ENCODE results near the gene TLCD1. TPM values are rescaled to one million over a fixed set of nuclear protein-coding genes. Genes with fewer than 3 reads are reported as not detected.

TLCD1 gene
- total RNA-seq, 1 donor from 2014 or later, result 2.4 TPM

DNA sequence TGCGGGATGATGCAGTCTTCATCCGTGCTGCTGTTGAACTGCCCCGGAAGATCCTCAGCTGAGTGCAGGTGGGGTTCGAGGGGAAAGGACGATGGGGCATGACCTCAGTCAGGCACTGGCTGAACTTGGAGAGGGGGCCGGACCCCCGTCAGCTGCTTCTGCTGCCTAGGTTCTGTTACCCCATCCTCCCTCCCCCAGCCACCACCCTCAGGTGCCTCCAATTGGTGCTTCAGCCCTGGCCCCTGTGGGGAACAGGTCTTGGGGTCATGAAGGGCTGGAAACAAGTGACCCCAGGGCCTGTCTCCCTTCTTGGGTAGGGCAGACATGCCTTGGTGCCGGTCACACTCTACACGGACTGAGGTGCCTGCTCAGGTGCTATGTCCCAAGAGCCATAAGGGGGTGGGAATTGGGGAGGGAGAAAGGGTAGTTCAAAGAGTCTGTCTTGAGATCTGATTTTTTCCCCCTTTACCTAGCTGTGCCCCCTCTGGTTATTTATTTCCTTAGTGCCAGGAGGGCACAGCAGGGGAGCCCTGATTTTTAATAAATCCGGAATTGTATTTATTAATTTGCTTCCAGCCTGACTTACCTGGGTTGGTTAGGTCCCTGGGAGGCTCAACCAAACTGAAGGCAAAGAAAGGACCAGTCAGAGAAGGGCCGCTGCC is 23.6 kb upstream of the TLCD1 start:
- H3K27ac Mint-ChIP-seq (ENCODE audit: unreplicated experiment), result no peak overlapping the region
- peaks cover 12% of the 10 kb centered on the region for H3K36me3 Mint-ChIP-seq (ENCODE audit: low read depth, unreplicated experiment)
- no peaks in the 10 kb centered on the region for H3K9me3 Mint-ChIP-seq (ENCODE audit: unreplicated experiment)
- no peak for DNase-seq (ENCODE audit: low spot score)
- peak overlapping the region; percentile 37 for H3K4me3 Mint-ChIP-seq (ENCODE audit: unreplicated experiment)
- no peak for TF ChIP-seq CTCF (IDR thresholded peaks at IDR 0.05; ENCODE audit: unreplicated experiment)
- peaks cover 9% of the 10 kb centered on the region for H3K27me3 Mint-ChIP-seq (ENCODE audit: unreplicated experiment)
- H3K4me1 Mint-ChIP-seq (ENCODE audit: unreplicated experiment), result peaks cover 37% of the 10 kb centered on the region

- no peak for TF ChIP-seq CTCF (IDR thresholded peaks at IDR 0.05; ENCODE audit: unreplicated experiment)
- DNase-seq (ENCODE audit: low spot score), result no peak
- Mint-ChIP-seq H3K36me3 (ENCODE audit: low read depth, unreplicated experiment) (peaks cover 12% of the 10 kb centered on the region), H3K27ac (ENCODE audit: unreplicated experiment) (no peak overlapping the region), H3K27me3 (ENCODE audit: unreplicated experiment) (peaks cover 9% of the 10 kb centered on the region), H3K4me1 (ENCODE audit: unreplicated experiment) (peaks cover 37% of the 10 kb centered on the region), H3K4me3 (ENCODE audit: unreplicated experiment) (peak overlapping the region; percentile 37), H3K9me3 (ENCODE audit: unreplicated experiment) (no peaks in the 10 kb centered on the region)
Measured at GRCh38 chr17:28748852-28749515, 23.0 kb upstream of the TLCD1 start.

- no peaks in the 10 kb centered on the region for H3K9me3 Mint-ChIP-seq (ENCODE audit: unreplicated experiment)
- H3K4me1 Mint-ChIP-seq (ENCODE audit: unreplicated experiment), result peaks cover 38% of the 10 kb centered on the region
- peaks cover 11% of the 10 kb centered on the region for H3K27me3 Mint-ChIP-seq (ENCODE audit: unreplicated experiment)
- H3K4me3 Mint-ChIP-seq (ENCODE audit: unreplicated experiment), result peak overlapping the region; percentile 59
- no peak for DNase-seq (ENCODE audit: low spot score)
- TF ChIP-seq CTCF (IDR thresholded peaks at IDR 0.05; ENCODE audit: unreplicated experiment), result no peak
- H3K27ac Mint-ChIP-seq (ENCODE audit: unreplicated experiment), result no peak overlapping the region
- H3K36me3 Mint-ChIP-seq (ENCODE audit: low read depth, unreplicated experiment), result peaks cover 12% of the 10 kb centered on the region
Measured at GRCh38 chr17:28747801-28748750, 22.0 kb upstream of the TLCD1 start.

DNA sequence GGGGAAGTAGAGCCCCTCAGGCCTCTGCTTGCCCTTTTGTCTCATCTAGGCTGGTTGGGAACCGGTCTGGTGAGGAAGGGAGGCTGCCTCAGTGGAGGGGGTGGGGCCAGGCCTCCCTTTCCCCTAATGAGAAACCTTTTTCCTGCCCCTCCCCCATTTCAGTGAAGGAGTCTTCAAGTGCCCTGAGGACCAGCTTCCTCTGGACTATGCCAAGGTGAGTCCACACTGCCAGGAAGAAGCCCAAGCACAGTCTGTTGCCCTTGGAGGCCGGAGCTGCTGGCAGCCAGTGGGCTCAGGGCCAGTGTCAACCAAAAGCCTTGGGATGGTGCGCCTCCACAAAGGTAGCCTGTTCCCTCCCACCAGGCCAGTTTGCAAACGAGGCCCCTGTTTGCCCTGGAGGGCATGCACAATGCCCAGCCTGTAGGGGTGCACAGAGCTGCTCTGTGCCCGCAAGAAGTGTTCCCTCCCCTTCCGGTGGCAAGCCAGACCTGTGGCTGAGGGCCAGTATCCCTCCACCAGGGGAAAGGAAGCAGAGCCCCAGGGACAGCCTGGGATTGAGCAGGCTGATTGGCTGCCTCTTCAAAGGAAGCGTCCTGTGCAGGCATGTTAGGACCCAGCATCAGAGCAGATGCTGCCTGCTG is 21.1 kb upstream of the TLCD1 start:
- no peak overlapping the region for H3K4me3 Mint-ChIP-seq (ENCODE audit: unreplicated experiment)
- peaks cover 8% of the 10 kb centered on the region for H3K36me3 Mint-ChIP-seq (ENCODE audit: low read depth, unreplicated experiment)

More for the DNA sequence above, 21.1 kb upstream of the TLCD1 start:
- no peak for DNase-seq (ENCODE audit: low spot score)
- peaks cover 35% of the 10 kb centered on the region for H3K4me1 Mint-ChIP-seq (ENCODE audit: unreplicated experiment)
- no peak for TF ChIP-seq CTCF (IDR thresholded peaks at IDR 0.05; ENCODE audit: unreplicated experiment)
- peaks cover 12% of the 10 kb centered on the region for H3K27me3 Mint-ChIP-seq (ENCODE audit: unreplicated experiment)
- peak overlapping the region; percentile 52 for H3K27ac Mint-ChIP-seq (ENCODE audit: unreplicated experiment)
- no peaks in the 10 kb centered on the region for H3K9me3 Mint-ChIP-seq (ENCODE audit: unreplicated experiment)

All from endothelial cell (in vitro differentiated cells).